ENCODE data around the gene TFRC.
"Not testable (repeated sequence)": the region's sequence is repeated elsewhere in the genome, so short reads cannot be mapped to it uniquely, and the experiment has no call there.

Gene TFRC

DNA sequence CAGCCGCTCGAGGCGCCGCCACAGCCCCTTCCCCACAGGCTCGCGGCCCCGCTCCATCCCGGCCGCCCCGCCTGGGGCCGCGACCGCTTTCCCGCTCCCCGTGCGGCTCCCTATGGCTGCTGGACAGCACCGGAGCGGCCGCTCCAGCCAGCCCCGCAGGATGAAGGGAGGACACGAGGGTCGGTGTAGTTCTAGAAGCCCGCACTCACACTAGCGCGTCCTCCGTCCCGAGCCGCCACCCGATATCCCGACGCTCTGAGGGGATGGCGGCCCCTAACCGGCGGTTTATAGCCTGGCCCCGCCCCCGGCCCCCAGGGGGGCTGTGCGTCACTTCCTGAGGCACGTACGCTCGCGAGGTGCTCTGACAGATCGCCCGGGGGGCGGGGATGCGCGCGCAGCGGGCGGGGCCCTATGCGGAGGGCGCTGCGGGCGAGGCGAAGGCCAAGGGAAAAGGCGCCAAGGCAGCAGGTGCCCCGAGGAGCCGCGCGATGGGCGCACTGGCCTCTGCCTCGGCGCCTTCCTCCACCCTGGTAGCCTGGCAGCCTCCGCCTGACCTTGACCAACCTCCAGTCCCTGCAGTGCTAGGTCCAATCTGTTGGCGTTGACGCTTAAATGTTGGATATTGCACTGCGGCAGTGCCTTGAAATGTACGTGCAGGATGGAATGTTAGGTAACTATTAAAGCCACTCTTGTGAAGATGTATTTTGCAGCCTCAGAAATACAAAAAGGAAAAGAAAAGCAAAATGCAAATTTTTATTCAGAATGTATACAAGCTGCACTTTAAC is at the start of gene TFRC:
Gene TFRC (minus strand): TSS at position 257 of the 785 bp plus-strand sequence. CDS start 4,991 bp downstream, outside the sequence.
- DNase-seq (ENCODE audit: low read depth in 2 of 2) = peak; percentile 95 to 96

DNA sequence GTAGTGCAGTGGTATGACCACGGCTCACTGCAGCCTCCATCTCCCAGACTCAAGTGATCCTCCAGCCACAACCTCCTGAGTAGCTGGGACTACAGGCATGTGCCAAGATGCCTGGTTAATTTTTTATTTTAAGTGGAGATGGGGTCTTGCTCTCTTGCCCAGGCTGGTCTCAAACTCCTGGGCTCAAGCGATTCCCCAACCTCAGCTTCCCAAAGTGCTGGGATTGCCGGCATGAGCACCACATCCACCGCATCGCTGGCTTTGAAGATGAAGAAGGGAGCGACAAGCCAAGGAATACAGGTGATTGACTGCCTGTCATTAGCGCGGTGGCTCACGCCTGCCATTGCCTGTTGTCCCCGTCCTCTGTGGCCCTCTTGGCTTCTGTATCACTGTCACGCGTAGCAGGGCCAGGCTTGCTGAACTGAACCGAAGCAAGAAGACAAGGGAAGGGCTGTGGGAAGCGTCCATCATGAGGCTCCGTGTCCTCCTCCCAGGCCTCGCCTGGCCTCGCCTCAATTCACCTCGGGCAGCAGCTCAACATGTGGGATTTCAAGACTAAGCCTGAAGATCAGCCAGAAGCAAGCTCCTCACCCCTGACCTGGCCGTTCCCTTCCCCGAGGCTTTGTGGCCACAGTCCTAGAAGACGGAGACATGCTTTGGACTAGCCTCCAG is 46.4 kb upstream of the TFRC start:
- no peak for DNase-seq (ENCODE audit: low read depth in 2 of 2)

DNA sequence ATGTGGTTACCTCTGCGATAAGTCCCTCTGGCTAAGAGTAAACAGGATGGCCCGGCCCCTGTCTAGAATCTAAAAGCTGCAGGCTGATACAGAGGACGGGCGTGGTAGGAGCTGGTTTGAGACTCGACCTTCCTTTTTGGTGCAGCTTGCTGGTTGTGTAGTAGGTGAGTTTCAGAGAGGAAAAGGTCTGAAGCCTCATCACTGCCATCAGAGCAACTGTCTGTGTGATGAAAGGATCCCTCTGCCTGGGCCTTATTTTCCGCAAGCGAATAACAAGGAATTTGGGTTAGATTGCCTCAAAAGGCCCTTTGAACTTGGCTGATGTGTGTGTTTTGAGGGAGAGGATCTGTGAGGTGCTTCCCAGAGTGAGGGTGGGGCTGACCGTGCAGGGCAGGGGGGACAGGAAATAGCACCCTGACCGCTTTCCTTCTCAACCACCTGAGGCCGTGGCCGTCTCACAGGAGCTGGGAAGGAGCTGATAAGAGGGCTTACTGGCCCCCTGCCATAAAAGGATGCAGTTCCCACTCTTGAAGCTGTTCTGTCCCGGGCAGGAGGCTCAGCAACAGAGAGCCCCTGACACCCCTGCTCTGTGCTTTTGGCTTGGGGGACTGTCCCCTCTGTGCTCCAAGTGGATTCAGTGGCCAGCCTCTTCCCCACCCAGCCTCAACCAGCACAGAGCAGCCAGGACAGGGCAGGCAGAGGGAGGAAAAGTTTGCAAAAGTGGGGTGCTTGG is 45.6 kb upstream of the TFRC start:
- no peak for DNase-seq (ENCODE audit: low read depth in 2 of 2)

DNA sequence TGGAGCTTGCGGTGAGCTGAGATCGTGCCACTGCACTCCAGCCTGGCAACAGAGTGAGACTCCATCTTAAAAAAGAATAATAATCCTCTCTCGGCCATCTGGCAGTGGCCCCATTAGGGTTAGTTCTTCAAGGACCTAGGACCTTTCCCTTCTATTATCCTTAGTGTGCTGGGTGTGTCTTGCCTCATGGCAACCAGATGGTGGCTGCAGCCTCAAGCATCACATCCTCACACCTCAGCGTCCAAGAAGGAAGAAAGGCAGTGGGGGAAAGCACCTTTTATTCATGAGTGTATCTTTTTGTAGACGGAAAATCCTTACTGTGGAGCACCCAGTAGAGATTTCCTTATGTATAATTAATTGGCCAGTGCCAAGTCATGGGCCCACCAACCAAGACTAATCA is 42.7 kb upstream of the TFRC start:
- DNase-seq (ENCODE audit: low read depth in 2 of 2) = no peak

DNA sequence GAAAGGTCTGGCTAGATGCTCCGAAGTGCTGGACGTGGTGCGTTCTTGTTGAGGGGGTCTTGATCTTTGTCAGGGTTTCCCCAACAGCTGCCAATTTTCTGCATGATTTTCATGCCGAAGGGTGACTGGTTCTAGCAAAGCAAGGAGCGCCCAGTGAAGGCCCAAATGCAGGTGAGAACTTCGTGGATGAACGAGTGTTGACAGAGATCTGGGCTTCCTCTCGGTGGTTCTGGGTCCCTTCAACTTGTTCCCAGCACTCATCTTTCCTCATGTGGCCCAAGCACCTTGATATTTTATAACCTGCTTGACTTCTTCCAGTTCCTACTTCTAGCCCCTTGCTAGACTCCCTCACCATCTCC is 40.8 kb upstream of the TFRC start:
- no peak for DNase-seq (ENCODE audit: low read depth in 2 of 2)

DNA sequence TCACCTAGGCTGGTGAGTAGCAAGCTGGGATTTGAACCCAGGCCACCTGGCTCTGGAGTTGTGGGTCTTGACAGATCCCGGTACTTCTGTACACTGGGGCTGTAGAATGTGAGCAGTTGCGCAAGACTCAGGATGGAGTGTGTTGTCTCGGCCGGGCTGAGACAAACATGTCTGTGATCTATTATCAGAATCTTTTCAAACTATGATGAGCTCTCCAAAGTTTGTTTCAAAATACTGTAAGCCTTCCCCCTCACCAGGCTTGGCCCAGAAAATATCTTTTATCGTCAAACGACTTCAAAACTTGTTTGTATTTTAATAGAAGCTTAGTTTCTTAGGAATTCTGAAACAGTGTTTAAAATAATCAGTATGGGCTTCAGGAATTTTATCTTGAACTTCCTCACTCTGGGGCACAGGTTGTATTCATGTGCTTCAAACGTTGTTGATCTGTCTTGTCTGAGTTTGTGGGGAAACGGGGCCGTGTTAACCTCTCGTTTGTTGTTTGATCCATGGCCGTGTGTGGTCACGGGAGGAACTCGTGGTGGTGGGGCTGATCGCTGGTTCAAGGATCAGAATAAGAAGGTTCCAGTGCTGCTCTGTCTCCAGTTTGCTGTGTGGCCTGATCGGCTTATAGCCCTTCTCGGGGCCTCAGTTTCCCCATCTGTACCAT is 40.3 kb upstream of the TFRC start:
- DNase-seq (ENCODE audit: low read depth in 2 of 2) = no peak

DNA sequence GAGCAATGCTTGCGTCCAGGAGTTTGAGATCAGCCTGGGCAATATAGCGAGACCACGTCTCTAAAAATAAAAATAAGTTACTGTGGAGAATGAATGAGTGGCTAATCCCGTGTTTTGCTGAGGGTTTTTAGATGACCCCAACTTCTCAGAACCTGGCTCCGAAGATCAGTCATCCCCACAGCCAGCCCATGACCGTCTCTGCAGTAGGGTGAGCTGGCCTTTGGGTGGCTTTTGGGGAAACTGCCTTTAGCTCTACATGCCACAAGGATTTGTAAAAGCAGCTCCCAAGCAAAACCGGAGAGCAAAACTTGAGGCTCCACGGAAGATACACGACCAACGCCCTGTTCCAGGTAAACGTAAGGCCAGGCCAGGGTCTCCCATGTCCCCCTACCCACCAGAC is 39.2 kb upstream of the TFRC start:
- DNase-seq (ENCODE audit: low read depth in 2 of 2) = no peak

DNA sequence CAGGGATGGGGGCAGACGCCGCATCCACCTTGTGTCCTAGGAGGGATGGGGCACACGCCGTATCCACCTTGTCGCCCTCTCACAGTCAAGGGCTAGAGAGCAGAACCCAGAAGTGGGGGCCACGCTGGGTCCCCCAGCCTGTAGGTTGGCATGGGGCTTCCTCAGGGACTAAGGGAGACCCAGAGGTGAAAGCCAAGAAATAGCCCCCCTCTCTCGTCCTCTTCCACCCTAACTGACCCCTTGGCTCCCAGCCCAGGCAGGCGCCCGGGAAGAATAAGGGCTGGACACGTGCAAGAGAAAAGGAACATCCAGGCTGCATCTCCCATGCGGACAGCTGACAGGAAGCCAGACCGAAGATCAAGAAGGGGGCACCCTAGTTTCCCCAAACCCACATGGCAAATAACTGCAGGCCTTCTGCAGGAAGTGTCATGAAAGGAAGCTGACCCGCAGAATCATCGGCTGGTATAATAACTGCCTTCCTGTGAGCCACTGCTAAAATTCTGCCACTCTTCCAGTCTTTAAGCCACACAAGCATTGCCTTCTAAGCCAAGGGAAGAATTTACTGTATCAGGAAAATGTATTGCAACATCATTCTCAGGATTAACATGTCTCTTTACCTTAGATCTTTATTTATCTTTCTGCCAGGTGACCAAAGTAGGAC is 38.5 kb upstream of the TFRC start:
- no peak for DNase-seq (ENCODE audit: low read depth in 2 of 2)

DNA sequence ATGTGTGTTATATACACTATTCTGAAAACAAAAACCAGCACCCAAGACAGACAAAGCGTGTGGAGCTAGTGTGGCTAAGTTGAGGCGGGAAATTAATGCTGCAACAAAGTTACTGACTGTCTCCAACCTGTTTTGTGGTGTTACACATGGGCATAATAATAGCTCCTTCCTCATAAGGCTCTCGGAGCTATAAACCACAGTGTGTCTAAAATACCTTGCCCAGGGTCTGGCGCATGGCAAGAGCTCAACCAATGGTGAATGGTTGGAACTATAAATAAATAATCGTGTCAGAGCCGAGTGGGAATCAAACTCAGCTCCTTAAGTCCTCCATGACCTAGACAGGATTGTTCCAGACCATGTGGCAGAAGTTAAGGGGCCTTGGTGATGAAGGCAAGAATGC is 35.9 kb upstream of the TFRC start:
- no peak for DNase-seq (ENCODE audit: low read depth in 2 of 2)

DNA sequence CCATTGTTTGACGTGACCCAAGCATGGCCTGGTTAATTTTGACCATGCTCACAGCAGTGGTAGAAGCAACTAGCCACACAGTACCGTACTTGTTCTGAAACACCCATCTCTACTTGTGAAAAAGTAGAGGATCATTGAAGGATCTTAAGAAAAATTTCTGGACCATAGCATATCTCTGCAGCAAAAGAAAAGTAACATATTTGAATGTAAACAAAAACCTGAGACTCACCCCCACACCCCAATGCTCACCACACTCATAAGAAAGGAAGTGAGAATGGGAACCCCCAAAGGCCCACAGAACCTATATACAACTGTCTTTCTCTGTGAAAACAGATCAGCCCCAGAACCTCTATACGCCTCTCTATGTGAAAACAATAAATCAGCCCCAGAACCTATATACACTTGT is 33.8 kb upstream of the TFRC start:
- no peak for DNase-seq (ENCODE audit: low read depth in 2 of 2)

DNA sequence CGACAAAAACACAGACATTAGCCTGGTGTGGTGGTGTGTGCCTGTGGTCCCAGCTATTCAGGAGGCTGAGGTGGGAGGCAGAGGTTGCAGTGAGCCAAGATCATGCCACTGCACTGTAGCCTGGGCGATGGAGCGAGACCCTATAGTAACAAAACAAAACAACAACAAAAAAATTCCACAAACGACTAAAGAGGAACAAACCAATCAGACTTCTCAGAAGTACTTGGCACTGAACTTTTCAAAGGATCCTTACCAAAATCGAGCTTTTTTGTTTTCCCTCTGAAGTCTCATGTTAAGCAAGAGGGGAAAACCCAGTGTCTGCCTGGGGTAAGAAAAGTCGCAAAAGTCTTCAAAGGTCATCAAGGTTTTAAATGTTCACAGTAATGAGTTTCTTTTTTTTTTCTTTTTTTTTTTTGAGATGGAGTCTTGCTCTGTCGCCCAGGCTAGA is 30.1 kb upstream of the TFRC start:
- peak in 1 of 2 donors; percentile 5 for DNase-seq (ENCODE audit: low read depth in 2 of 2)

DNA sequence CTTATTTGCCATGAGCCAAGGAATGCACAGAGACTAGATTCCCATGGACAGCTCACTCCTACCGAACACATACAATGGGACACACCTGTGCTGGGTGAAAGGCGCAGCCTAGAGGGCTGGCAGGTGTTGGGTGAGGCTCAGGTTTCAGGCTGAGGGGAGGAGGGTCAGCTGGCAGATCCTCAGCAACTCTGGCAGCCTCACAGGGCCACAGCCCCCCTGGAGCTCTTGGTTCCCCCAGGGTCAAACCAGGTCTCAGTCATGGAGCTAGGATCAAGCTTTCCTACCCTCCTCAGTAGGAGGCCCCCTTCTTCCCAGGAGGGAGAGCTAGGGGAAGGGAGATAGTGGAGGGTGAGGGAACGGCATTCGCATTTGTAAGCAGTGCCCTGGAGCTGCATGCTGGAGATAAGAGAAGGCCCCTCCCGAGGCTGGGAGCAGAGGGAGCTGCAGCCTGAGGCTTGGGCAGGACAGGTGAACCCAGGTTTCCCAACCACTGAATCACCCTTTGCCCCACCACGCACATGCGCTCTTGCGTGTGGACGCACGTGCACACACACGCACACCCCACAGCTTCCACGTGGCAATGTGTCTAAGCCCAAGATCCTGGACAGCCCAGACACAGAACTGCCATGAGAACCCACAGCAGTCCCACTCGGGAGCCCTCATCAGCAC is 26.3 kb upstream of the TFRC start:
- DNase-seq (ENCODE audit: low read depth in 2 of 2) = no peak

DNA sequence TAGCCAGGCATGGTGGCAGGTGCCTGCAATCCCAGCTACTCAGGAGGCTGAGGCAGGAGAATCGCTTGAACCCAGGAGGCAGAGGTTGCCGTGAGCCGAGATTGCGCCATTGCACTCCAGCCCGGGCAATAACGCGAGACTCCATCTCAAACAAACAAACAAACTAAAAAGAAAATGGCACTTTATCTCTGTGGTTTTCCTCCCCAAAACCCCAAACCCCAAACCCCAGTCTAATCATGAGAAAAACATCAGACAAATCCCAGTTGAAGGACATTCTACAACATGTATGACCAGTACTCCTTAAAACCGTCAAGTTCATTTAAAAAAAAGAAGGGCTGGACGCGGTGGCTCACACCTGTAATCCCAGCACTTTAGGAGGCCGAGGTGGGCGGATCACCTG is 22.8 kb upstream of the TFRC start:
- DNase-seq (ENCODE audit: low read depth in 2 of 2) = not testable (repeated sequence)

DNA sequence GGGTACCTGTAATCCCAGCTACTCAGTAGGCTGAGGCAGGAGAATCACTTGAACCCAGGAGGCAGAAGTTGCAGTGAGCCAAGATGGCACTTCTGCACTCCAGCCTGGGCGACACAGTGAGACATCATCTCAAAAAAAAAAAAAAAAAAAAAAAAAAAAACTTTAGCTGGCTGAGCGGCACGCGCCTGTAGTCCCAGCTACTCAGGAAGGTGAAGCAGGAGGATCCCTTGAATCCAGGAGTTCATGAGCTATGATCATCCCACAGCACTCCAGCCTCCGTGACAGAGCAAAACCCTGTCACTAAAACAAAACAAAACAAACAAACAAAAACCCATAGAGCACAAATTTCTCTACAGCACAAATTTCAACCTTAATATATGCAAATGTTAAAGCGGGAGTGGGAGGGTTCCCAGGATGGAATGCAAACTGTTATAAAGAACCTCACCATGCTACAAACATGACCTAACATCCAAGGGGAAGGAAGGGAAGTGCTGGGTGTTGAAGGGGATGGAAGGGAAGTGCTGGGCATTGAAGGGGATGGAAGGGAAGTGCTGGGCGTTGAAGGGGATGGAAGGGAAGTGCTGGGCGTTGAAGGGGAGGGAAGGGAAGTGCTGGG is 16.6 kb upstream of the TFRC start:
- DNase-seq (ENCODE audit: low read depth in 2 of 2) = not testable (repeated sequence)

DNA sequence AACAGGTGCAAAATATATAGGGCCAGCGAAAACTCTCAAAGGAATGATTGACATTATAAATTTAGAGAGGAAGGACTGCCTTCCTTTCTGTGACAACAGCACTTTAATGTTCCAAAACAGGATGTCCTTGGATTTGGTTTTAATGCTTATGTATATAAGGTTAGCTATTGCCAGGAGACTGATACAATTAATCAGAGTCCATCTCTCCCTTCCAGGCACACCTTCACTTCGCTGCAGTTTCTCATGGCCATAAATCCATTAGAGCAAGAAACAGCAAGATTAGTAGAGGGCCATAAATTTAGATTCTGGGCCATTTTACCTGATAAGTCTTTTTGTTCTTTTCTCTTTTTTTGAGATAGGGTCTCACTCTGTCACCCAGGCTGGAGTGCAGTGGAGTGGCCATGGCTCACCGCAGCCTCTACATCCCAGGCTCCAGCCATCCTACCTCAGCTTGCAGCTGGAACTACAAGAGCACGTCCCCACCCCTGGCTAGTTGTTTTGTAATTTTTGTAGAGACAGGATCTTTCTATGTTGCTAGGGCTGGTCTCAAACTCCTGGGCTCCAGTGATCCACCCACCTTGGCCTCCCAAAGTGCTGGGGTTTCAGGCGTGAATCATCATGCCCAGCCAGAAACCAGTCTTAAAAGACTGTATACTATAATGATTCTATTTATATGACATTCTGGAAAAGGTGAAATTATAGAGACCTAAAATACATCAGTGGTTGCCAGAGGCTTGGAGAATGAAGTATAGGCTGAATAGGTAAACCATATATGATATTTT is 15.7 kb upstream of the TFRC start:
- no peak for DNase-seq (ENCODE audit: low read depth in 2 of 2)

DNA sequence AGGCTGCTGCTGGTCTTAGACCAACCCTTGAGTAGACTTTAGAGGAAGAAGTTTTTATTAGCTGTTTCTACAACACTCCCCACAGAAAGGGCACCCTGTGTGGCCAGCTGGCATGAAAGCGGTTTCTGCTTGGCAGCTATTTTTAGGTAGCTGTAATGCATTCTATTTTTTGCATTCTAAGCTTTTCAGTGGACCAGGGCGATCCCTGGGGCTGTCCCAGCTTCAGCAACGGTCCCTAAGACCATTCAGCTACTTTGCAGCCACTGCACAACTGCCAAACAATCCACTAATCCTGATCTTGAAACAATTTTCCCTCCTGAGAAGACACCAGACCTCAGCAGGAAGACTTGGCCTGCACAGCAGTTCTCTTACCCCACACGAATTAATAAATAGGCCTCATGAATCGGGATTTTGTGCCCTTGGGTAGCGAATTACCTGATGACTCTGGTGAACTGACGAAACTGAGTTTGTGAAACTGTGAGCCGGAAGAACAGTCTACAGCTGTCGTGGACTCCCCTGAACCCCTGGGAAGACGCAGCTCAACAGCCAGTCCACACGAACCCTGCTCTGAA is 14.6 kb upstream of the TFRC start:
- no peak for DNase-seq (ENCODE audit: low read depth in 2 of 2)

DNA sequence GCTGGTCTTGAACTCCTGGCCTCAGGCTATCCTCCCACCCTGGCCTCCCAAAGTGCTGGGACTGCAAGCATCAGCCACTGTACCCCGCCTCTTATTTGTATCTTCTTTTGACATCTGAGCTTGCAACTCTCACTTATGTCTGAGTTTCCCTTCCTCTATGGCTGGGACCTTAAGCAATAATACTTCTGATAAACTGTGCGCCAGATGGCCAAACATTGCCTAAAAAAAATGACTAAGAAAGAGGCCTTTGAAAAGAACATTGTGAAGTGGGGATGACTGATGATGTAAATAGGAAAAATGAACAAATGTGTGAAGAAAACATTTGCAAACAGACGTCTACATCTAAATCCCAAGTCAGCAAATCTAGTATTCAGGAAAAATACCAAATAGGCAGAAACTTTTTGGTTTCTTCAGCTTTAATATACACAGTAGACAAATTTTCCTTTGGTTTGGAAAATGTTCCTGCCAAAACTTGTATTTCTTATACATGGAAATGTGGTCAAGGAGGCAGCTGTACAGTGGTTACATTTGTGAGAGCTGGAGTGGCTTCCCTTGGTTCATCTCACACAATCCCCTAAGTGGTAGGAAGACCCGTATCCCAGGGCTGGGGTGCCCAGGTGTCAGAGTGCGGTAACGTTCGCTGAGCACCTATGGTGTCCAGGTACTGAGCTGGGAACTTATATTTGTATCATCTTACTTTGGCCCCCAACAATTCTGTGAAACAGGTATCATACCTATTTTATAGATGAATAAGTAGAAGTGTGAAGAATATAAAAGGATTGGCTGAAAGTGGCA is 11.6 kb upstream of the TFRC start:
- DNase-seq (ENCODE audit: low read depth in 2 of 2) = no peak

DNA sequence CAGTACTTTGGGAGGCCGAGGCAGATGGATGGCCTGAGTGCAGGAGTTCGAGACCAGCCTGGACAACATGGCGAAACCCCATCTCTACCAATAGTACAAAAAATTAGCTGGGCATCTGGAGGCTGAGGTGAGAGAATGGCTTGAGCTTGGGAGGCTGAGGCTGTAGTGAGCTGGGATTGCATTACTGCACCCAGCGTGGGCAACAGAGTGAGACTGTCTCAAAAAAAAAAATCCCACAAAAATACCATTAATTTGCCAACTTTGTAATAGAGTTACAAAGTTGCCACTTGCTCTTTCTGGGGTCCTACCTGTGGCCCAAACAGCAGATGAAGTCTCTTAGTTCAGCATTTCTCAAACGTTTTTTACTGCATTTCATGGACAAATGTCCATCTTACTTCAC is 6.0 kb upstream of the TFRC start:
- no peak for DNase-seq (ENCODE audit: low read depth in 2 of 2)

DNA sequence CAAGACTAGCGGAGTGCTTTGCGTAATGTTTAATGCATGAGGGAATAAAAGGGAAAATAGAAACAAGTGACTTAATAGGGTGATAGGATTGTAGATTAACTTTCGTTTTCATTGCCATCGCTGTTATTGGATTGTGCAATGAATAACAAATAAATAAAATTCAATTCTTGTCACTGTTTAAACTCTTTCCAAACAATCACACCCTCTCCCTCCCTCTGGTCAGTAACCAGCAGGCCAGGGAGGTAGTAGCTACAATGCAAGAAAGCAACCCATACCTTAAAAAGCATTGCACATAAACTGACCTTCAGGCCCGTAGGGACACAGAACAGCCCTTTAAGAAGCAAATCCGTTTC is 705 bp upstream of the TFRC start:
- DNase-seq (ENCODE audit: low read depth in 2 of 2) = no peak

Measured in activated CD4-positive, alpha-beta T cell treated with anti-CD3 and anti-CD28 coated beads for 24 hours (primary cell).